HepG2 (cell line): ENCODE measurements around the gene MMP25. TPM values are rescaled to one million over a fixed set of nuclear protein-coding genes. Genes with fewer than 3 reads are reported as not detected.

Experiments
- CBX1 ChIP-seq: IDR thresholded peaks from one replicate; pipeline ENCODE4 v1.6.1; 2016; ENCODE audit warnings: antibody characterized with exemption, low read depth
- GTF3A ChIP-seq: sonication (generic); formaldehyde crosslinking; conservative IDR thresholded peaks from 2 replicates; pipeline ENCODE4 v1.4.0; 2020; ENCODE audit warnings: mild to moderate bottlenecking, missing genetic modification reagents
- HOXD1 ChIP-seq: sonication (generic); formaldehyde crosslinking; IDR thresholded peaks from 2 replicates; pipeline ENCODE4 v1.5.0; 2020; ENCODE audit warnings: missing genetic modification reagents
- KDM6A ChIP-seq: IDR thresholded peaks from 2 replicates; pipeline ENCODE4 v1.6.1; 2016; ENCODE audit warnings: low read depth
- PAWR ChIP-seq: sonication (generic); formaldehyde crosslinking; IDR thresholded peaks from 2 replicates; pipeline ENCODE4 v1.4.0; 2020; ENCODE audit warnings: missing genetic modification reagents, mild to moderate bottlenecking, borderline replicate concordance
- PHF20 ChIP-seq: sonication (generic); formaldehyde crosslinking; IDR thresholded peaks from 2 replicates; pipeline ENCODE4 v1.5.0; 2020; ENCODE audit warnings: mild to moderate bottlenecking, missing genetic modification reagents
- PITX1 ChIP-seq: sonication (generic); formaldehyde crosslinking; IDR thresholded peaks from 2 replicates; pipeline ENCODE4 v1.5.1; 2020; ENCODE audit warnings: mild to moderate bottlenecking, missing genetic modification reagents
- POGK ChIP-seq: sonication (generic); formaldehyde crosslinking; conservative IDR thresholded peaks from 2 replicates; pipeline ENCODE4 v1.8.0; 2022; ENCODE audit warnings: mild to moderate bottlenecking, moderate library complexity, missing genetic modification reagents
- SALL2 ChIP-seq: sonication (generic); formaldehyde crosslinking; IDR thresholded peaks from 2 replicates; pipeline ENCODE4 v1.8.1; 2023; ENCODE audit warnings: mild to moderate bottlenecking, missing genetic modification reagents, inconsistent platforms
- SPEN ChIP-seq: sonication (generic); formaldehyde crosslinking; IDR thresholded peaks from 2 replicates; pipeline ENCODE4 v1.5.1; 2020; ENCODE audit warnings: low read depth, mild to moderate bottlenecking, missing genetic modification reagents
- STAT5B ChIP-seq: sonication (generic); formaldehyde crosslinking; IDR thresholded peaks from 2 replicates; pipeline ENCODE4 v1.4.0; 2020; ENCODE audit warnings: missing genetic modification reagents
- XBP1 ChIP-seq: sonication (generic); formaldehyde crosslinking; IDR thresholded peaks from 2 replicates; pipeline ENCODE4 v1.5.0; 2020; ENCODE audit warnings: missing genetic modification reagents
- ZHX2 ChIP-seq, 2 experiments: sonication (generic) in 1 of 2; formaldehyde crosslinking in 1 of 2; IDR thresholded peaks; 2 replicates each; pipeline versions ENCODE4 v1.6.1 to v1.9.0; 2014 to 2022; ENCODE audit warnings: antibody characterized with exemption in 1 of 2, borderline replicate concordance in 1 of 2, inconsistent platforms in 1 of 2, low read depth in 1 of 2, missing genetic modification reagents in 1 of 2
- ZNF720 ChIP-seq: sonication (generic); formaldehyde crosslinking; IDR thresholded peaks from 2 replicates; pipeline ENCODE4 v1.4.0; 2020; ENCODE audit warnings: missing genetic modification reagents
- ZSCAN20 ChIP-seq: sonication (generic); formaldehyde crosslinking; IDR thresholded peaks from 2 replicates; pipeline ENCODE4 v1.4.0; 2020; ENCODE audit warnings: missing genetic modification reagents, mild to moderate bottlenecking, borderline replicate concordance
- ZSCAN21 ChIP-seq: sonication (generic); formaldehyde crosslinking; IDR thresholded peaks from 2 replicates; pipeline ENCODE4 v1.8.0; 2022; ENCODE audit warnings: mild to moderate bottlenecking, missing genetic modification reagents, moderate library complexity, borderline replicate concordance
- polyA plus RNA-seq, 8 experiments: library from polyadenylated mRNA; depleted of rRNA in 3 of 8; stranded (reverse) in 7 of 8; unstranded in 1 of 8; fragments of >200 nt; fragmentation: Illumina TruSeq in 4 of 8; extraction: Trizol in 4 of 8; gene quantifications; 2 replicates each; pipeline versions ENCODE4 v1.2.1 to v1.2.3, GENCODE V29; 2011 to 2016; ENCODE audit warnings: low read depth in 4 of 8, missing spikeins in 1 of 8, mixed read lengths in 1 of 8; ENCODE audit not compliant: insufficient read depth in 1 of 8
- total RNA-seq, 5 experiments: library from RNA; depleted of rRNA; stranded (reverse); fragments of >200 nt; fragmentation: Illumina TruSeq; extraction: Trizol; gene quantifications; 2 replicates each; pipeline ENCODE4 v1.2.3, GENCODE V29; 2016; ENCODE audit warnings: low read depth in 1 of 5
- TF ChIP-seq, protein P1 (sequence below): sonication (generic); IDR thresholded peaks from 2 replicates; pipeline ENCODE4 v1.6.1; 2016; ENCODE audit warnings: low read depth, borderline replicate concordance
- TF ChIP-seq, protein P2 (sequence below): sonication (generic); formaldehyde crosslinking; IDR thresholded peaks from 2 replicates; pipeline ENCODE4 v1.4.0; 2020; ENCODE audit warnings: mild to moderate bottlenecking, missing genetic modification reagents

Gene MMP25
- total and polyA plus RNA-seq, 2 of the 13 experiments (the other 11 are each of a cell fraction or from before 2014, with no cell fraction given) = 0.04 to 0.08 TPM

GRCh38 chr16:3106205-3106928 is 60.0 kb downstream of the MMP25 start (continued):
- TF ChIP-seq PITX1 (CRISPR knock-in tag) (peak; percentile 68; the same call in 1 of the 2 replicates), ZNF720 (no peak), ZSCAN21 (CRISPR knock-in tag) (peak; percentile 59; the same call in 1 of the 2 replicates), GTF3A (CRISPR knock-in tag) (no peak), XBP1 (CRISPR knock-in tag) (no peak), KDM6A (no peak), SALL2 (CRISPR knock-in tag) (peak; percentile 7; the same call in 1 of the 2 replicates), ZSCAN20 (no peak), PAWR (CRISPR knock-in tag) (no peak), ZHX2 (IDR thresholded peaks at IDR 0.05; ENCODE audit: low read depth) (peak; percentile 79; the same call in 1 of the 2 replicates), ZHX2 (CRISPR knock-in tag; IDR thresholded peaks at IDR 0.05; ENCODE audit: borderline replicate concordance) (no peak), CBX1 (peak; percentile 47), STAT5B (CRISPR knock-in tag) (no peak), SPEN (CRISPR knock-in tag) (peak; percentile 89; the same call in 1 of the 2 replicates), PHF20 (peak; percentile 95), POGK (CRISPR knock-in tag) (peak; percentile 84; the same call in 1 of the 2 replicates), HOXD1 (no peak)
- TF ChIP-seq, protein P1, sequence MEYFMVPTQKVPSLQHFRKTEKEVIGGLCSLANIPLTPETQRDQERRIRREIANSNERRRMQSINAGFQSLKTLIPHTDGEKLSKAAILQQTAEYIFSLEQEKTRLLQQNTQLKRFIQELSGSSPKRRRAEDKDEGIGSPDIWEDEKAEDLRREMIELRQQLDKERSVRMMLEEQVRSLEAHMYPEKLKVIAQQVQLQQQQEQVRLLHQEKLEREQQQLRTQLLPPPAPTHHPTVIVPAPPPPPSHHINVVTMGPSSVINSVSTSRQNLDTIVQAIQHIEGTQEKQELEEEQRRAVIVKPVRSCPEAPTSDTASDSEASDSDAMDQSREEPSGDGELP = peak; percentile 55; the same call in 1 of the 2 replicates
- TF ChIP-seq, protein P2, sequence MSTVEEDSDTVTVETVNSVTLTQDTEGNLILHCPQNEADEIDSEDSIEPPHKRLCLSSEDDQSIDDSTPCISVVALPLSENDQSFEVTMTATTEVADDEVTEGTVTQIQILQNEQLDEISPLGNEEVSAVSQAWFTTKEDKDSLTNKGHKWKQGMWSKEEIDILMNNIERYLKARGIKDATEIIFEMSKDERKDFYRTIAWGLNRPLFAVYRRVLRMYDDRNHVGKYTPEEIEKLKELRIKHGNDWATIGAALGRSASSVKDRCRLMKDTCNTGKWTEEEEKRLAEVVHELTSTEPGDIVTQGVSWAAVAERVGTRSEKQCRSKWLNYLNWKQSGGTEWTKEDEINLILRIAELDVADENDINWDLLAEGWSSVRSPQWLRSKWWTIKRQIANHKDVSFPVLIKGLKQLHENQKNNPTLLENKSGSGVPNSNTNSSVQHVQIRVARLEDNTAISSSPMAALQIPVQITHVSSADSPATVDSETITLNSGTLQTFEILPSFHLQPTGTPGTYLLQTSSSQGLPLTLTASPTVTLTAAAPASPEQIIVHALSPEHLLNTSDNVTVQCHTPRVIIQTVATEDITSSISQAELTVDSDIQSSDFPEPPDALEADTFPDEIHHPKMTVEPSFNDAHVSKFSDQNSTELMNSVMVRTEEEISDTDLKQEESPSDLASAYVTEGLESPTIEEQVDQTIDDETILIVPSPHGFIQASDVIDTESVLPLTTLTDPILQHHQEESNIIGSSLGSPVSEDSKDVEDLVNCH (CRISPR knock-in tag) = no peak
